AG09319 (cell line): ENCODE data around the gene ZNF473.

ENCODE experiments used
- DNase-seq: peaks from one replicate; pipeline ENCODE4 v3.0.0-alpha.2; 2010; ENCODE audit warnings: low read depth; ENCODE audit errors: extremely low read depth
- CTCF ChIP-seq: IDR thresholded peaks from 2 replicates; pipeline ENCODE4 v1.5.1; 2011; ENCODE audit warnings: low read depth, mild to moderate bottlenecking, inconsistent platforms, low read length, moderate library complexity

Gene ZNF473

GRCh38 chr19:49997709-49998108, 28.1 kb upstream of the ZNF473 start:
- no peak for TF ChIP-seq CTCF
- no peak for DNase-seq

DNA sequence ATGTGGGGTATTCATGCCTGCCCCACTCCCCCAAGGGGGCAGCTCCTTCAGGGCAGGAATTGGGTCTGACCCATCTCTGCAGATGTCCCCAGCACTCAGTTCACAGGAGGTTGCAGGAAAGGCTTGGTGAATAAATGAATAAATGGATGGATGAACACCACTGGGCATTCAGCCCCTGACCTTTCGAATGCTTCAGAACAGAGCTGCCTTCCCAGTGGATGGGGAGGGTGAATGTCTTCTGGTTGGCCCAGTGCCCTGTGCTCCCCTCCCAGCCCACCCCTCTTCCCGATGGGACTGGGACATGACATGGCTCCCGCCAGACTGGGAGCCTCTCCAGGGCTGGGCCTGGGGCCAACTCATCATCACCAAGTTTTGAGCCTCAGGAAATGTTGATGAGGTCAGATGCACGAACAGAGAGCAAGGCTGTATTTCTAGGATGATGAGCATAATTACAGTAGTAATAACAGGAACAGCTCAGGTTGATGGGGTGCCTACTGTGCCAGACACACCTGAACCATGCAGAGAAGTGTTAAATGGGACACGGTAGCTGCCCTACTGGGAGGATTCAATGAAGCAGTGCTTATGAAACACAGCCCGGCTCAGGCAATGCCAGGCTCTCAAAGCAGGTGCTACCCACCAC, 26.3 kb upstream of the ZNF473 start:
- no peak for DNase-seq
- TF ChIP-seq CTCF, result no peak

- DNase-seq, result no peak
- TF ChIP-seq CTCF, result no peak
Observed at GRCh38 chr19:50000038-50000840, 25.6 kb upstream of the ZNF473 start.

DNA sequence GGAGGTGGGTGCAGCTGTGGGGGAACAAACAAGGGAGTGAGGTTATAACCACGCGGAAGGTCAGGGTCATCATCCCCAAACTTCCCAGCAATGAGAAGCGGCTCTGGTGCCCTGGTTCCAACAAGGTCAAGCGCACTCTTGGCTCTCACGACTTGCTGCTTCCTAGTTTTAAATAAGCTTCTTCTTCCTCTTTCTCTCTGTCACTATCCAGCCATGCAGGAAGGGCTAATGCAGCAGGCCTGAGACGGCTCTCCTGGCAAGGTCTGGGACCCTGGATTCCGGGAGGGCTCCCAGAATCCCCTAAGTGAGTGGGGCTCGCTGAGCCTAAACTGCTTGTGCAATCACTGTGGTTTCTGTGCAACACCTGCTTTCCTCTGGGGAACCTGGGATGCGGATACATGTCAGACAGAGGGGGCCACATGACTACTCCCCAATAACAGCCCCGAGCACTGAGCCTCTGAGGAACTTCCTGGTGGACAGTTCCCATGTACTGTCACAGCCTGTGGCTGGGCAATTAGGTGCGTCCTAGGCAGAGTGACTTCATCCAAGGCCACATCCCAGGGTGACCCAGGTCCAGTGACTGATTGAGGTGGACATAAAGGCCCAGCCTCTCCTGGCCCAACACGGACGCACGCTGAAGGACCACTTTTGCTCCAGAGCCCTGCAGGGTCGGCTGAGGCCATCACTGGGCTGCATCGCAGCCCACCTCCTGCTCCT, 24.8 kb upstream of the ZNF473 start:
- no peak for TF ChIP-seq CTCF

DNA sequence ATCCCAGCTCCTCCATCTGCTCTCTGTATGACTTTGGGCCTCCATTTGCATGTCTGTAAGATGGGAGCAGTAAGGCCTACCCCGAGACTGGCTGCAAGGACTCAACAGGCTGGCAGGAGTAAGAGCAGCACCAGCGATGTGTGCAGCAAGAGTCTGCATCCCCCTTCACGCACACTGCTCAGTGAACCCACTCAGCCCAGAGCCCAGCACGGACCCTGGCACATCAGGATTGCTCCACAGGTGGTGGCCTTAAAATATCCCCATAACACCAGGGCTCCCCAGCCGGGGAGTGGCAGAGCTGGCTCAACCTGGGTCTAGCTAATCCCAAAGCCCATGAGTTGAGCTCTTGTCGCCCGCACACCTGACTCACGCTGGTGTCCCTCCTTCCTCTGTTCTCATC, 24.0 kb upstream of the ZNF473 start:
- TF ChIP-seq CTCF, result no peak
- no peak for DNase-seq

More for the DNA sequence above, 24.8 kb upstream of the ZNF473 start:
- DNase-seq, result no peak

GRCh38 chr19:50002386-50002960, 23.3 kb upstream of the ZNF473 start:
- TF ChIP-seq CTCF, result no peak
- no peak for DNase-seq
